BJ (cell line): ENCODE measurements around the gene DESI1. TPM values are rescaled to one million over a fixed set of nuclear protein-coding genes. Genes with fewer than 3 reads are reported as not detected.
"Not testable (repeated sequence)": the region's sequence is repeated elsewhere in the genome, so short reads cannot be mapped to it uniquely, and the experiment has no call there.

Experiments used
- CTCF ChIA-PET: fragments of 350-600 bp; formaldehyde crosslinking; extraction: SDS; loops from one replicate; lab custom pipeline; 2021; ENCODE audit warnings: antibody characterized with exemption, inconsistent platforms; lab: Yijun Ruan, JAX
- POLR2A ChIA-PET: fragments of 300-600 bp; sonication (Branson Sonifier 250); formaldehyde crosslinking; extraction: SDS; loops from one replicate; lab custom pipeline; 2021; ENCODE audit warnings: antibody characterized with exemption; lab: Charles Lee
- DNase-seq: peaks from one replicate; pipeline ENCODE4 v3.0.0-alpha.2; 2011; ENCODE audit warnings: low read depth
- H3K27me3 ChIP-seq: 2 replicates; pipeline ENCODE4 v1.6.0; 2011; ENCODE audit warnings: low read length; ENCODE audit not compliant: control insufficient read depth, insufficient read depth
- H3K36me3 ChIP-seq: 2 replicates; pipeline ENCODE4 v1.5.1; 2011; ENCODE audit warnings: low read length; ENCODE audit not compliant: control insufficient read depth, insufficient read depth
- H3K4me3 ChIP-seq: 2 replicates; pipeline ENCODE4 v1.5.1; 2011; ENCODE audit warnings: low read depth, mild to moderate bottlenecking, control low read depth, low read length
- CTCF ChIP-seq: IDR thresholded peaks from 2 replicates; pipeline ENCODE4 v1.5.1; 2011; ENCODE audit warnings: low read depth, mild to moderate bottlenecking, control low read depth, inconsistent platforms, low read length, moderate library complexity; ENCODE audit not compliant: insufficient read depth
- polyA plus RNA-seq: library from polyadenylated mRNA; depleted of rRNA; stranded (reverse); fragments of >200 nt; gene quantifications from 2 replicates; pipeline ENCODE4 v1.2.3, GENCODE V29; 2011

DESI1 gene
- polyA plus RNA-seq, 1 experiment: 35.7 TPM

GRCh38 chr22:41598081-41598480, 22.8 kb downstream of the DESI1 start:
- H3K4me3 ChIP-seq: no peak overlapping the region
- H3K36me3 ChIP-seq: peaks cover 15% of the 10 kb centered on the region
- TF ChIP-seq CTCF: 0 out of 2 replicates have a peak, but pooled peaks have one; percentile 9
- ChIA-PET CTCF (interaction anchor here (0.7 to 3.6 kb wide), 23 partner anchors 9 to 196 kb away, joined by 3 to 55 read pairs (median 7); partner anchors contain the start of genes CSDC2, PMM1 and POLR3H), POLR2A (no interaction called here)
- DNase-seq: no peak
- no peaks in the 10 kb centered on the region for H3K27me3 ChIP-seq

- no peak for TF ChIP-seq CTCF
- DNase-seq: no peak
- H3K36me3 ChIP-seq: peaks cover 12% of the 10 kb centered on the region
- H3K27me3 ChIP-seq: no peaks in the 10 kb centered on the region
- no peak overlapping the region for H3K4me3 ChIP-seq
- POLR2A ChIA-PET: no interaction called here
- CTCF ChIA-PET: interaction anchor here (0.7 to 3.6 kb wide), 23 partner anchors 8 to 195 kb away, joined by 3 to 55 read pairs (median 7); partner anchors contain the start of genes CSDC2, PMM1 and POLR3H
Measured at GRCh38 chr22:41597635-41597953, 23.2 kb downstream of the DESI1 start.

- TF ChIP-seq CTCF: peak; percentile 82
- H3K36me3 ChIP-seq: peaks cover 9% of the 10 kb centered on the region
- no peak for DNase-seq
- CTCF ChIA-PET: interaction anchor here (0.6 to 3.6 kb wide), 28 partner anchors 8 to 195 kb away, joined by 3 to 55 read pairs (median 6); partner anchors contain the start of genes CSDC2, PMM1 and POLR3H
- no peak overlapping the region for H3K4me3 ChIP-seq
- no peaks in the 10 kb centered on the region for H3K27me3 ChIP-seq
- POLR2A ChIA-PET: no interaction called here
Measured at GRCh38 chr22:41596776-41597634, 23.8 kb downstream of the DESI1 start.

- H3K4me3 ChIP-seq: no peak overlapping the region
- no peak for DNase-seq
- H3K36me3 ChIP-seq: peaks cover 5% of the 10 kb centered on the region
- ChIA-PET CTCF (interaction anchor here (0.6 to 3.5 kb wide), 2 partner anchors 55 to 288 kb away, joined by 3 to 55 read pairs; partner anchors contain the start of gene POLR3H), POLR2A (no interaction called here)
- H3K27me3 ChIP-seq: no peaks in the 10 kb centered on the region
- no peak for TF ChIP-seq CTCF
Measured at GRCh38 chr22:41595703-41596102, 25.1 kb downstream of the DESI1 start.

- DNase-seq, H3K36me3 ChIP-seq, H3K4me3 ChIP-seq, H3K27me3 ChIP-seq, POLR2A ChIA-PET: not testable (repeated sequence)
- CTCF ChIA-PET: interaction anchor here (0.8 to 1.4 kb wide), 2 partner anchors 50 to 66 kb away, joined by 3 to 4 read pairs; partner anchors contain the start of gene POLR3H
Measured at GRCh38 chr22:41593336-41593960, 27.4 kb downstream of the DESI1 start.
